Measurements from ENCODE around the gene FYN.

DNA sequence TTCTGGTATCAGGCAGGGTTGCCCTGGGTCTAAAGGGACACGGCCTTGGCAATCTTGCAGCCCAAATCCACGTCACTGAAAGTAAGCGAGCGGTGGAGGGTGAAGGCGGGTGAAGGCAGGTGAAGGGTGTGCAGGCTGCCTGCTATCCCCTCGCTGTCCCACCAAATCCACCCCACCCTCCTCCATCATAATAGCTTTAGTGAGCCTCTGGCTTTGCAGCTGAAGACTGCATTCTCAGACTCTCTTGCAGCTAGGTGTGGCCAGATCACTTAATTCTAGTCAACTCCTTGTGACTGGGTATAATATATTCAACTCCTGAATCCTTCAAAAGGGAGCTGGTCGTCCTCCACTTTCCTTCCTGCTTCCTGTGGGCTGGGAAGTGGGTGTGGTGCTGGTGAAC is 140.9 kb downstream of the FYN start:
- TF ChIP-seq, protein P1, sequence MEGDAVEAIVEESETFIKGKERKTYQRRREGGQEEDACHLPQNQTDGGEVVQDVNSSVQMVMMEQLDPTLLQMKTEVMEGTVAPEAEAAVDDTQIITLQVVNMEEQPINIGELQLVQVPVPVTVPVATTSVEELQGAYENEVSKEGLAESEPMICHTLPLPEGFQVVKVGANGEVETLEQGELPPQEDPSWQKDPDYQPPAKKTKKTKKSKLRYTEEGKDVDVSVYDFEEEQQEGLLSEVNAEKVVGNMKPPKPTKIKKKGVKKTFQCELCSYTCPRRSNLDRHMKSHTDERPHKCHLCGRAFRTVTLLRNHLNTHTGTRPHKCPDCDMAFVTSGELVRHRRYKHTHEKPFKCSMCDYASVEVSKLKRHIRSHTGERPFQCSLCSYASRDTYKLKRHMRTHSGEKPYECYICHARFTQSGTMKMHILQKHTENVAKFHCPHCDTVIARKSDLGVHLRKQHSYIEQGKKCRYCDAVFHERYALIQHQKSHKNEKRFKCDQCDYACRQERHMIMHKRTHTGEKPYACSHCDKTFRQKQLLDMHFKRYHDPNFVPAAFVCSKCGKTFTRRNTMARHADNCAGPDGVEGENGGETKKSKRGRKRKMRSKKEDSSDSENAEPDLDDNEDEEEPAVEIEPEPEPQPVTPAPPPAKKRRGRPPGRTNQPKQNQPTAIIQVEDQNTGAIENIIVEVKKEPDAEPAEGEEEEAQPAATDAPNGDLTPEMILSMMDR (conservative IDR thresholded peaks at IDR 0.05): no peak
- no peak for TF ChIP-seq ZFX (IDR thresholded peaks at IDR 0.05)

Measured in C4-2B (cell line).